CD4-positive, alpha-beta memory T cell (primary cell): ENCODE data around the gene MLLT1. TPM values are rescaled to one million over a fixed set of nuclear protein-coding genes. Genes with fewer than 3 reads are reported as not detected.

ENCODE experiments used
- CTCF ChIA-PET: fragments of 350-600 bp; sonication (Branson Sonifier 250); formaldehyde crosslinking; loops from one replicate; lab custom pipeline; 2021; ENCODE audit warnings: inconsistent platforms; ENCODE audit not compliant: partially characterized antibody; lab: Charles Lee
- POLR2A ChIA-PET: fragments of 350-600 bp; sonication (Branson Sonifier 250); formaldehyde crosslinking; loops from one replicate; lab custom pipeline; 2021; ENCODE audit not compliant: partially characterized antibody; lab: Charles Lee
- DNase-seq, 5 donors: peaks; one replicate each; pipeline versions ENCODE4 v3.0.0 to v3.0.0-alpha.2; 2020 to 2022; ENCODE audit warnings: mixed read lengths in 1 of 5
- H3K27ac ChIP-seq: one replicate; pipeline ENCODE4 v1.7.0; 2013; ENCODE audit warnings: low read depth, low read length
- H3K27me3 ChIP-seq: 2 replicates; pipeline ENCODE4 v1.7.0; 2013; ENCODE audit warnings: mild to moderate bottlenecking, low read length, moderate library complexity; ENCODE audit not compliant: insufficient read depth
- H3K36me3 ChIP-seq: 2 replicates; pipeline ENCODE4 v1.7.0; 2013; ENCODE audit warnings: mild to moderate bottlenecking, low read length, moderate library complexity; ENCODE audit not compliant: insufficient read depth
- H3K4me1 ChIP-seq: 2 replicates; pipeline ENCODE4 v1.7.0; 2013; ENCODE audit warnings: mild to moderate bottlenecking, low read length, moderate library complexity; ENCODE audit not compliant: insufficient read depth
- H3K4me3 ChIP-seq, 2 donors: one replicate each; pipeline ENCODE4 v1.7.0; 2013; ENCODE audit warnings: low read length in 2 of 2, mild to moderate bottlenecking in 1 of 2
- H3K9me3 ChIP-seq, 2 donors: one replicate each; pipeline ENCODE4 v1.7.0; 2013; ENCODE audit warnings: low read length in 2 of 2, control low read depth in 1 of 2; ENCODE audit not compliant: control insufficient read depth in 1 of 2
- H3K27ac Mint-ChIP-seq, 7 donors: one replicate each; pipeline ENCODE4 v1.8.0; 2020 to 2021; ENCODE audit warnings: mixed read lengths in 7 of 7, mild to moderate bottlenecking in 6 of 7, inconsistent platforms in 3 of 7, moderate library complexity in 3 of 7
- H3K27me3 Mint-ChIP-seq, 2 donors: one replicate each; pipeline ENCODE4 v1.8.0; 2020 to 2021; ENCODE audit warnings: mixed read lengths in 2 of 2
- H3K36me3 Mint-ChIP-seq, 2 donors: one replicate each; pipeline ENCODE4 v1.8.0; 2020 to 2021; ENCODE audit warnings: mixed read lengths in 2 of 2, inconsistent platforms in 1 of 2, mild to moderate bottlenecking in 1 of 2
- H3K4me1 Mint-ChIP-seq, 4 donors: one replicate each; pipeline ENCODE4 v1.8.0; 2020 to 2021; ENCODE audit warnings: mixed read lengths in 4 of 4, mild to moderate bottlenecking in 1 of 4
- H3K4me3 Mint-ChIP-seq, 8 donors: one replicate each; pipeline ENCODE4 v1.8.0; 2020 to 2021; ENCODE audit warnings: mixed read lengths in 8 of 8, mild to moderate bottlenecking in 7 of 8, moderate library complexity in 6 of 8, inconsistent platforms in 3 of 8
- H3K9me3 Mint-ChIP-seq, 8 donors: one replicate each; pipeline ENCODE4 v1.8.0; 2020 to 2021; ENCODE audit warnings: mixed read lengths in 8 of 8, mild to moderate bottlenecking in 5 of 8, inconsistent platforms in 3 of 8, moderate library complexity in 1 of 8
- intact Hi-C: fragments of 100-400 bp; cut with micrococcal nuclease; formaldehyde crosslinking; loops from one replicate; pipeline ENCODE4 v1.15.1; 2023
- polyA plus RNA-seq, 2 donors: library from polyadenylated mRNA; unstranded; fragments of 300-500 nt; fragmentation: Illumina TruSeq; gene quantifications; one replicate each; pipeline ENCODE4 v1.2.3, GENCODE V29; 2021
- total RNA-seq, 2 experiments: library from RNA; stranded (reverse); gene quantifications; one replicate each; pipeline ENCODE4 v1.2.3, GENCODE V29; 2021

MLLT1 gene
- total and polyA plus RNA-seq, 4 experiments from 2014 or later: 0.50 to 41.7 (median 21.6) TPM

DNA sequence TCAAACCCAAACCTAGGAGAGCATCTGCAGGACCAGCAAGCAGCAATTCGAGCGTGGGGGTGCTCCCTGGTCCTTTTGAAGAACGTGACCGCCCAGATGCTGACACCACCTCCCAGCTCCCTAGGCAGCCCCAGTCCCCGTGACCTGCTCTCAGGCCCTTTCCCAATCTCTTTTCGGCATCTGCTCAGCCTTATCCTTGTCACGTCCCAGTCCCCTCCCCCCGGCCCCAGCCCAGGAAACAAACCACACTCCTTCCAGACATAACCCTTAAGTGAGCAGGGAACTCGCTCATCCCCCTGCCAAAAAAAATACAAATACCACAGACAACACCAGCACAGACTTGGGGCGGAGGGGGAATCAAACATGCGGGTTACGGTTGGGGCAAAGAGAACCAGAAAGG, 3.3 kb downstream of the MLLT1 start:
- CTCF ChIA-PET: interaction anchor here (1.1 kb wide), 1 partner anchor 10 kb away, joined by 3 read pairs; no protein-coding TSS in a partner anchor
- POLR2A ChIA-PET: no interaction called here

DNA sequence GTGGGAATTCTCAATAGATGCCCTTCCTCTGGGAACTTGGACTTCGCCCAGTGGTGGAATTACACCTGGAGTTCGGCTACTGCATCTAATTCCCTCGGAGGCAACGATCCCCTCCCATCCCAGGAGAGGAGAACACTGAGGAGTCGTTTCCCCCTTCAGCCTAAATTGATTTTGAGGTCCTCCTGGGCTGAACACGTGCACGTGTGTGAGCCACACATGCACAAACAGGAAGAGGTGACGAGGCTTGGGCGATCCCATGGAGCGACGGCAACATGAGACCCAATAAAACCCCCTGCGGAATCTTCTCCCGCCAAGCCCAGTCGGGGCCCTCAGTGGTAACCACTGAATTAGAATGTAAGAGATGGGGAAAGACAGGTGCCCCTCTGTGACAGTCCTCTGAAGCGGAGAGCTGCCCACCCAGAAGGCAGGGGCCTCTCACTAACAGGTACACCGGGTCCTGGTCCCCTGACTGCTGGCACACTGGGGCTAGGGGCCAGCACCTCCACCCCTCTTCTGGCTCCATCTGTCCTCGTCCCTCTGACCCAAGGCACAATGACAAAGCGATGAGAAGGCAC, 4.5 kb downstream of the MLLT1 start:
- peak overlapping the region in 2 of 8 donors; percentile 4 to 50 for H3K4me3 Mint-ChIP-seq
- peaks cover 37 to 84% (median 54%) of the 10 kb centered on the region in 4 donors for H3K4me1 Mint-ChIP-seq
- no peak for DNase-seq
- Histone ChIP-seq H3K36me3 (peaks cover 4% of the 10 kb centered on the region), H3K27ac (no peak overlapping the region), H3K9me3 (no peaks in the 10 kb centered on the region), H3K27me3 (no peaks in the 10 kb centered on the region), H3K4me1 (peaks cover 47% of the 10 kb centered on the region), H3K4me3 (no peak overlapping the region)
- ChIA-PET CTCF (interaction anchor here (1.0 kb wide), 1 partner anchor 10 kb away, joined by 3 read pairs; no protein-coding TSS in a partner anchor), POLR2A (interaction anchor here (0.9 kb wide), 1 partner anchor 49 kb away, joined by 4 read pairs; no protein-coding TSS in a partner anchor)
- no peaks in the 10 kb centered on the region for H3K27me3 Mint-ChIP-seq
- intact Hi-C loops: no loop called here
- peaks cover 0 to 2% (median 0%) of the 10 kb centered on the region in 8 donors for H3K9me3 Mint-ChIP-seq
- peak overlapping the region in 2 of 7 donors; percentile 17 to 60 for H3K27ac Mint-ChIP-seq
- H3K36me3 Mint-ChIP-seq: peaks cover 6 to 24% of the 10 kb centered on the region in 2 donors

More for the DNA sequence above, 3.3 kb downstream of the MLLT1 start:
- Histone ChIP-seq H3K27me3 (no peaks in the 10 kb centered on the region), H3K27ac (no peak overlapping the region), H3K36me3 (no peaks in the 10 kb centered on the region), H3K4me1 (peaks cover 52% of the 10 kb centered on the region), H3K4me3 (no peak overlapping the region), H3K9me3 (no peaks in the 10 kb centered on the region)
- H3K4me3 Mint-ChIP-seq: peak overlapping the region in 3 of 8 donors; percentile 0 to 46 (median 26)
- H3K9me3 Mint-ChIP-seq: peaks cover 0 to 2% (median 0%) of the 10 kb centered on the region in 8 donors
- peak overlapping the region in 5 of 7 donors; percentile 27 to 93 (median 69) for H3K27ac Mint-ChIP-seq
- intact Hi-C loops: no loop called here
- peaks cover 39 to 77% (median 57%) of the 10 kb centered on the region in 4 donors for H3K4me1 Mint-ChIP-seq
- peaks cover 0 to 15% of the 10 kb centered on the region in 2 donors for H3K36me3 Mint-ChIP-seq
- no peaks in the 10 kb centered on the region for H3K27me3 Mint-ChIP-seq
- no peak for DNase-seq

- no peaks in the 10 kb centered on the region for H3K27me3 Mint-ChIP-seq
- H3K9me3 Mint-ChIP-seq: peaks cover 0 to 3% (median 0%) of the 10 kb centered on the region in 8 donors
- no peaks in the 10 kb centered on the region for H3K9me3 ChIP-seq
- CTCF ChIA-PET: interaction anchor here (1.0 kb wide), 1 partner anchor 9 kb away, joined by 3 read pairs; no protein-coding TSS in a partner anchor
- H3K36me3 ChIP-seq: peaks cover 4% of the 10 kb centered on the region
- peaks cover 39 to 86% (median 54%) of the 10 kb centered on the region in 4 donors for H3K4me1 Mint-ChIP-seq
- peaks cover 11 to 29% of the 10 kb centered on the region in 2 donors for H3K36me3 Mint-ChIP-seq
- no peak overlapping the region for H3K27ac ChIP-seq
- peak overlapping the region in 1 of 7 donors; percentile 17 for H3K27ac Mint-ChIP-seq
- H3K4me1 ChIP-seq: peaks cover 46% of the 10 kb centered on the region
- H3K4me3 Mint-ChIP-seq: no peak overlapping the region
- intact Hi-C loops: no loop called here
- POLR2A ChIA-PET: interaction anchor here (0.9 kb wide), 1 partner anchor 49 kb away, joined by 4 read pairs; no protein-coding TSS in a partner anchor
- no peak overlapping the region for H3K4me3 ChIP-seq
- no peaks in the 10 kb centered on the region for H3K27me3 ChIP-seq
- no peak for DNase-seq
Observed at GRCh38 chr19:6274756-6275155, 5.0 kb downstream of the MLLT1 start.

GRCh38 chr19:6273701-6274601, 5.8 kb downstream of the MLLT1 start:
- Mint-ChIP-seq H3K27me3 (no peaks in the 10 kb centered on the region), H3K4me1 (peaks cover 38 to 87% (median 52%) of the 10 kb centered on the region in 4 donors), H3K27ac (peak overlapping the region in 3 of 7 donors; percentile 47 to 69 (median 55)), H3K4me3 (no peak overlapping the region), H3K36me3 (peaks cover 14 to 34% of the 10 kb centered on the region in 2 donors), H3K9me3 (peaks cover 0 to 3% (median 0%) of the 10 kb centered on the region in 8 donors)
- Histone ChIP-seq H3K27ac (no peak overlapping the region), H3K4me3 (no peak overlapping the region), H3K36me3 (peaks cover 4% of the 10 kb centered on the region), H3K9me3 (no peaks in the 10 kb centered on the region), H3K4me1 (peaks cover 42% of the 10 kb centered on the region), H3K27me3 (no peaks in the 10 kb centered on the region)
- intact Hi-C loops: no loop called here
- ChIA-PET POLR2A (interaction anchor here (0.9 kb wide), 1 partner anchor 50 kb away, joined by 4 read pairs; no protein-coding TSS in a partner anchor), CTCF (interaction anchor here (1.0 kb wide), 1 partner anchor 8 kb away, joined by 3 read pairs; no protein-coding TSS in a partner anchor)
- DNase-seq: no peak

GRCh38 chr19:6272913-6273600, 6.7 kb downstream of the MLLT1 start:
- no peak overlapping the region for H3K4me3 Mint-ChIP-seq
- peaks cover 14 to 38% of the 10 kb centered on the region in 2 donors for H3K36me3 Mint-ChIP-seq

DNA sequence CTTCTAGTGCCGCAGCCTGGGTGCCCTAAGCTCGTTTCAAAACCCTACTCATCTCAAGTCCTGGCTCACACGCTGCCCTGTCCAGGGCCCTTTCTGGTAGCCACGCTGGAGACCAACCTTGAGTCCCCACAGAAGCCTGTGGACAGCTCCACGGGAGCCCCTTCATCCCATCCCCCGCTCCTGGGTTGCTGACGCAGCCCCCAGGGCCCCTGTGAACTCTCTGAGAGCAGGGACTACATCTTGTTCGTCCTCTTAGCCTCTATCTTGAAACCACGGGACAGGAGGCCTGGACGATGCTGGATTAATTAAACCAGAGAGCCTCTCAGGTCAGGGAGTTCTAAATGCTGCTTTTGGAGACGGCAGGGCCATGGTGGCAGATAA, 7.4 kb downstream of the MLLT1 start:
- Histone ChIP-seq H3K27me3 (no peaks in the 10 kb centered on the region), H3K4me3 (no peak overlapping the region), H3K36me3 (peaks cover 13% of the 10 kb centered on the region), H3K27ac (no peak overlapping the region), H3K4me1 (peaks cover 28% of the 10 kb centered on the region), H3K9me3 (no peaks in the 10 kb centered on the region)
- Mint-ChIP-seq H3K27me3 (no peaks in the 10 kb centered on the region), H3K4me1 (peaks cover 22 to 78% (median 42%) of the 10 kb centered on the region in 4 donors), H3K9me3 (peaks cover 0 to 3% (median 0%) of the 10 kb centered on the region in 8 donors), H3K36me3 (peaks cover 19 to 44% of the 10 kb centered on the region in 2 donors), H3K4me3 (no peak overlapping the region), H3K27ac (peak overlapping the region in 2 of 7 donors; percentile 12 to 70)
- DNase-seq: no peak
- ChIA-PET CTCF (no interaction called here), POLR2A (no interaction called here)
- intact Hi-C loops: no loop called here

More at GRCh38 chr19:6272913-6273600, 6.7 kb downstream of the MLLT1 start:
- Mint-ChIP-seq H3K9me3 (peaks cover 0 to 3% (median 0%) of the 10 kb centered on the region in 8 donors), H3K27ac (peak overlapping the region in 2 of 7 donors; percentile 47 to 59), H3K4me1 (peaks cover 29 to 83% (median 46%) of the 10 kb centered on the region in 4 donors), H3K27me3 (no peaks in the 10 kb centered on the region)
- H3K9me3 ChIP-seq: no peaks in the 10 kb centered on the region
- H3K36me3 ChIP-seq: peaks cover 7% of the 10 kb centered on the region
- no peak for DNase-seq
- no peak overlapping the region for H3K4me3 ChIP-seq
- peaks cover 34% of the 10 kb centered on the region for H3K4me1 ChIP-seq
- ChIA-PET POLR2A (no interaction called here), CTCF (no interaction called here)
- H3K27me3 ChIP-seq: no peaks in the 10 kb centered on the region
- H3K27ac ChIP-seq: no peak overlapping the region
- intact Hi-C loops: no loop called here
